ENCODE results near the gene KCNK16.

Gene KCNK16

GRCh38 chr6:39322306-39322850 lies at the start of gene KCNK16:
Gene KCNK16, minus strand, starts transcription at chr6:39322702. Its CDS starts 162 bp downstream, at chr6:39322540.
- no peak for TF ChIP-seq CTCF (IDR thresholded peaks at IDR 0.05; ENCODE audit: borderline replicate concordance, insufficient read depth, low read depth, low read length)
- H3K4me3 ChIP-seq (ENCODE audit: low read depth, low read length): no peak within 1 kb of the TSS

- TF ChIP-seq CTCF (IDR thresholded peaks at IDR 0.05; ENCODE audit: borderline replicate concordance, insufficient read depth, low read depth, low read length): no peak
- no peak overlapping the region for H3K4me3 ChIP-seq (ENCODE audit: low read depth, low read length)
Measured at GRCh38 chr6:39370390-39370789, 47.9 kb upstream of the KCNK16 start.

GRCh38 chr6:39369987-39370386 lies 47.5 kb upstream of the KCNK16 start:
- no peak overlapping the region for H3K4me3 ChIP-seq (ENCODE audit: low read depth, low read length)

GRCh38 chr6:39367700-39368099 lies 45.2 kb upstream of the KCNK16 start:
- no peak for TF ChIP-seq CTCF (IDR thresholded peaks at IDR 0.05; ENCODE audit: borderline replicate concordance, insufficient read depth, low read depth, low read length)
- H3K4me3 ChIP-seq (ENCODE audit: low read depth, low read length): no peak overlapping the region

More at GRCh38 chr6:39369987-39370386, 47.5 kb upstream of the KCNK16 start:
- no peak for TF ChIP-seq CTCF (IDR thresholded peaks at IDR 0.05; ENCODE audit: borderline replicate concordance, insufficient read depth, low read depth, low read length)

- TF ChIP-seq CTCF (IDR thresholded peaks at IDR 0.05; ENCODE audit: borderline replicate concordance, insufficient read depth, low read depth, low read length): no peak
- H3K4me3 ChIP-seq (ENCODE audit: low read depth, low read length): no peak overlapping the region
Measured at GRCh38 chr6:39366931-39367618, 44.6 kb upstream of the KCNK16 start.

- TF ChIP-seq CTCF (IDR thresholded peaks at IDR 0.05; ENCODE audit: borderline replicate concordance, insufficient read depth, low read depth, low read length): no peak
- H3K4me3 ChIP-seq (ENCODE audit: low read depth, low read length): no peak overlapping the region
Measured at GRCh38 chr6:39365281-39366074, 43.0 kb upstream of the KCNK16 start.
